Omental fat pad (tissue), 4 donors: ENCODE results near the gene LRRC74B. TPM values are rescaled to one million over a fixed set of nuclear protein-coding genes. Genes with fewer than 3 reads are reported as not detected.
"Not testable (repeated sequence)": the region's sequence is repeated elsewhere in the genome, so short reads cannot be mapped to it uniquely, and the experiment has no call there.

Experiments used
- ATAC-seq: fragments of 150-250 bp; one replicate; pipeline ENCODE4 v1.9.1; 2016; ENCODE audit warnings: mild to moderate bottlenecking, moderate library complexity; ENCODE audit not compliant: low FRiP score
- DNase-seq: peaks from one replicate; pipeline ENCODE4 v3.0.0-alpha.2; 2019; ENCODE audit warnings: low spot score
- CTCF ChIP-seq, 3 donors: fragments of 450-650 bp; IDR thresholded peaks; one replicate each; pipeline ENCODE4 v1.5.1; 2016 to 2017; ENCODE audit warnings: antibody characterized with exemption in 3 of 3, mild to moderate bottlenecking in 3 of 3, moderate library complexity in 2 of 3
- total RNA-seq, 4 donors: library from RNA; depleted of rRNA; stranded (reverse); fragments of >200 nt; gene quantifications; one replicate each; pipeline ENCODE4 v1.1.0, GENCODE V29; 2016

The LRRC74B gene
- total RNA-seq, 4 donors from 2014 or later, result not detected

GRCh38 chr22:21067075-21067900 is 21.5 kb downstream of the LRRC74B start:
- no peak for ATAC-seq
- peak; percentile 12 for DNase-seq
- no peak for TF ChIP-seq CTCF (IDR thresholded peaks at IDR 0.05)

- TF ChIP-seq CTCF (IDR thresholded peaks at IDR 0.05), result no peak
- DNase-seq (no peak), ATAC-seq (no peak)
These were observed 22.3 kb downstream of the LRRC74B start for GRCh38 chr22:21067901-21068680.

GRCh38 chr22:21068681-21069276 is 23.0 kb downstream of the LRRC74B start:
- DNase-seq (no peak), ATAC-seq (no peak)
- TF ChIP-seq CTCF (IDR thresholded peaks at IDR 0.05), result no peak

DNA sequence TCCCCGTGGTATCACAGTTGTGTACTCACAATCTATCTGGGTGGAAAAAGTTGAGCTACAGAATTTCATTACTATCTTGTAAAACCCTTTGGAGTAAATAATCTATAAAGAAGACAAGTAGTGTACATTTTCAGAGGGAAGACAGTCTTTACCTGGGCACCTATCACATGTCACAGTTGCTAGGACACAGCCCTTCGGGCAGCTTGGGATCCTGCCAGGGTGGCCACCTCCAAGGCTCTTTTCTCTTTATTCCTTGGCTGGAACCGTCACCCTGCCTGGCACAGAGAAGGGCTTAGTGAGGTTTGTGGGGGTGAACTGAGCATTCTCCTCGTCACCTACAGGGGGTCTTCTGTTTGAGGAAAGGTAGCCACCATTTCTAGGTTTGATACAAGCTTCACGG is 23.6 kb downstream of the LRRC74B start:
- ATAC-seq (no peak), DNase-seq (no peak)
- no peak for TF ChIP-seq CTCF (IDR thresholded peaks at IDR 0.05)

DNA sequence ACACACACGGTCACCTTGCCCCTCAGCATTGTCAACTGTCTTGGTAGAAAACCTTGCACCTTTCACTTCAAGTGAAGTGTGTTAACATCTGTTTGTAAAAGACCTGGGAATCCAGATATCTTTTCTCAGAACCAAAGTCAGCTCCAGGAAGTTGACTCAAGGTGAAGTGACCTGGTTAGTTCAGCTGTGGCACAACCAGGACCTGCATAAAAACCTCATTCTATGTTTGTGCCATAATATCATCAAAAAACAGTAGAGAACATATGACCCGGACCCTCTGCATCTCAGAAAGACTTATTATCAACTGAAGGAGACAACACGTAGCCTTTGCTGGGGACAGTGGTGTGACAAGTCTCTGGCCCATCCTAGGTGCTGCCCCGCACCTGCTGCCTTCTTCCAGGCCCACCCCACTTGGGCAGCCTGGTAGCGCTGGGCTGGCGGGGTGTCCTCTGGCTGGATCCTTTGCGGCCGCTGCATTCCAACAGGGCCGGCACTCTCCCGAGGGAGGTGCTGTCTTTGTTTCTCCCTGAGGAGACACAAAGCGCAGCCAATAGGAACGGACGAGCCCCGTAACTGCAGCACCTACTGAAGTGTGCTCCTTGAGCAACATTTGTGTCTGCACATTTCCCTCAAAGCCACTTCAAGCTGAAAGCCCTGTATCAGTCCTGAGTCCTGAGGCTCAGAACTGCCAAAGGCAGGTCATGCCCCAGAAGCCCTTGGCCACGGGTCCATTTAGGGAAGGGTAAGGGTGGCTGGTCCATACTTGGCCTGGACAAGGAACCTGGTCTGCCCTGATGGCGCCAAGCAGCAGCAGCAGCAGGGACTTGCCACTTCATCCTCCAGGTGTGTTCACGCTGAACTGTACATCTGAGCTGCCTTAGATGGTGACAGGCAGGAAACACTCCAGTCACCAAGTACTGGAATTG is 25.2 kb downstream of the LRRC74B start:
- TF ChIP-seq CTCF (IDR thresholded peaks at IDR 0.05), result no peak
- no peak for DNase-seq
- no peak for ATAC-seq

DNA sequence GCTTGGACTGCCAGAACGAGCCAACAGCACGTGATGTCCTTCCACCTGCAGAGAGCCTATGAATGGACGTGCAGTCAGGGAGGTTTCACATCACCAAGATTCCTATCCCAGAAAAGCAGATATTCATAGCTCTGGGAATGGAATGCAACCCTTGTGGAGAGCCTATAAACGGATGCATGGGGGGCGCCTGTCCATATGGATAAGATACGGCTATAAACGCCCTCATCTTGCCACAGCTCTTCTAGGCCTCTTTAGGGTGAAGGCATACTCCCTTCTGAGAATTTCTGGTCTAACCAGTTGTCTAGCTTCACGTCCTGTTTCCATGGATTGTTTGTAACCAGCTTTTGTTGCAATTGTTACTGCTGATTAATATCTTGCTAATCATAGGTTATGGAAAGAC is 26.1 kb downstream of the LRRC74B start:
- not testable (repeated sequence) for ATAC-seq, DNase-seq
